Measurements from ENCODE around the gene LAP3.

DNA sequence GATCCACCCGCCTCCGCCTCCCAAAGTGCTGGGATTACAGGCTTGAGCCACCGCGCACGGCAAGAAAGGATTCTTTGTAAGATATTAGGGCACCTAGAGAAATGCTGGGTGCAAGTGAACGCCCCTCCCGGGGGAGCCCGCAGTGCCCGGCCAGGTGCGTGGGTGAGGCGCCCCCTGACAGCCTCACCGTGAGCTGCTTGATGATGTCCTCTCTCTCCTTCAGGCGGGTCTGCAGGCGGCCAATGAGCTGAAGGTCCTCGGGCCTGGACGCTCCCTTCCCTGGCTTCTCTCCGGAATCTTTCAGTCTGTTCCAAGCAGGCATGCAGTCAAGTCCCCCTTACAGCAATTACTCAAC lies 59.3 kb downstream of the LAP3 start:
- TF ChIP-seq CTCF (IDR thresholded peaks at IDR 0.05; ENCODE audit: insufficient read depth, low read length, poor library complexity, severe bottlenecking), result no peak
- TF ChIP-seq EZH2phosphoT487 (conservative IDR thresholded peaks at IDR 0.05; ENCODE audit: low read length), result no peak
